Stimulated activated CD8-positive, alpha-beta memory T cell treated with anti-CD3 and anti-CD28 coated beads, Interleukin-15, amount 100 ng/mL, for 24 hours (primary cell): Measurements from ENCODE around the gene TMEM178B.
"Not testable (repeated sequence)": the region's sequence is repeated elsewhere in the genome, so short reads cannot be mapped to it uniquely, and the experiment has no call there.

ENCODE experiments used
- DNase-seq: peaks from one replicate; pipeline ENCODE4 v3.0.0-alpha.2; 2020; ENCODE audit warnings: low read depth

The TMEM178B gene

DNA sequence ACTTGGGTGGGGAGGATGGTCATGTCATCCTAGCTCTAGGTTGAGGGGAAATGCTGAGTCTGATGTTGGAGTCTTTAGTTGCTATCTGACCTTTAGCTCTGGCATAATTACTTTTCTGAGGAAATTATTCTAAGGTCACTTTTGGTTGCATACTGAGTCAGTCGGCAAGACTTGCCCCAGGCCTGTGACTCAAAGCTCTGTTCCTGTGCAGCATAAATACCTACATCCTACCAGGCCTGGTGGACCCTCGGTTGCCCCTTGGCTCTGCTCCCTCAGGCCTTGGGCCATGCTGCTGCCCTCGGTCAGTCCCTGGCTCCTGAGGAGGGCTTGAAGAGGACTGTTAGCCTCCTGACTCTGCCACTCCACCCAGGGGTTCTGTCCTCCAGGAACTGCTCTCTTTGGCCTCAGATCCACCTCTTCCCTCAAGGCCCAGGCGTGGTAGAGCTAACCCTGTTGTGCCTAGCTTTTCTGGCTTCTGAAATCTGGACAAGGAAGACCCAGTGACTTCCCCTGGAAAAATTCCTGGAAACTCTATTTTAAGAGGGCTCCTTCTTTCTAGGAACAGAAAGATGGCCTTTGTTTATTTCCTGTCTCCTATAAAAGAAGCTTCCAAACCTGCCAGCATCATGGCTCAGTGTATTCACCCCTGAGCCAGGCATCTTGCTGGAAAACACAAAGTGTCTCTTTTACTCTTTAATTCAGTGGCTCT, 71.2 kb downstream of the TMEM178B start:
- DNase-seq = no peak

DNA sequence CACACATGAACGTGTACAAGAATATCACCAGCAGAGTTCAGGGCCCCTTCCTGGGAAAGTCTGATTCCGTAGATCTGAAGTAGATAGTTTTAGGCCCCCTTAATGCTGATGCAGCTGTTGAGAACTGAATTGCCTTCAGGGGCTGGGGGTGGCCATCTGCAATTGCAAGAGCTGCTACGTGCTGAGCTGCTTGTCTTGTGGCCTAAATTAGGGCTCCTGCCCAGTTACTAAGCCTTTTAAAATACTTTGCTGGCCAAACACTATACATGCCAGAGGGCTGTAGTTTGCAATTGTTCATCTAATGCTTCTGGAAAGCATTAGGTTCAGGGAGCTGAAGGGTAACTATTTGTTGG, 71.7 kb downstream of the TMEM178B start:
- no peak for DNase-seq

DNA sequence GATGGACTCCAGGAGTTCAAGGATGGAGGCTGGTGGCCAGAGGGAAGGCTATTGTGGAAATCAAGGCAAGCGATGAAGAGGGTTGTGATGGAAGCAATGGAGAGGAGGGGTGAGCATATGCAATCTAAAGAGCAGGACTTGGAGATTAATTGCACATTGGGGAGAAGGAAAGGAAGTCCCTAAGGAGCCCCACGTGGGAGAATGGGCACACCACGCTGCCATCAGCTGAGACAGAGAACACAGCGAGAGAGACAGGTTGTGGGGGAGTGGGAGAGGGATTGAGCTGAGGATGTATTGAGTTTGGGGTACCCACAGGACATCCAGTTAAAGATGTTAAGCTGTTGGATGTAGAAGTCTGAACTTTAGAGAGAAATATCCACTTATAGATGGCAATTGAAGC, 73.6 kb downstream of the TMEM178B start:
- DNase-seq = no peak

DNA sequence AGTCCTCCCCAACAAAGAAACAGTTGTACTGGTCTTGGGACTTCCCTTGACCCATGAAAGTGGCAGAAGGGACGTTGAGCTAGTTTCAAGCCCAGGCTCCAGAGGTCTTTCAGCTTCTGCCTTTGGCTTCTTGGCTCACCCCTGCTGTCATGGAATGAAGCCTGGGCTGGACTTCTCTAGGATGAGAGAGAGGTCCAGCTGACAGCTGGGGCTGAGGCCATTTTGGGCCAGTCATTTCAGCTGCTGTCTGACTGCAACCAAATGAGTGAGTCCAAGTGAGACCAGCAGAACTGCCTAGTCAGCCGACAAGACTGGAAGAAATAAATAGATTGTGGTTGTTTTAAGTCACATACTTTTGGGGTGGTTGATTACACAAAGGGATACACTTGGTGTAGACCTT, 76.6 kb downstream of the TMEM178B start:
- DNase-seq = no peak

DNA sequence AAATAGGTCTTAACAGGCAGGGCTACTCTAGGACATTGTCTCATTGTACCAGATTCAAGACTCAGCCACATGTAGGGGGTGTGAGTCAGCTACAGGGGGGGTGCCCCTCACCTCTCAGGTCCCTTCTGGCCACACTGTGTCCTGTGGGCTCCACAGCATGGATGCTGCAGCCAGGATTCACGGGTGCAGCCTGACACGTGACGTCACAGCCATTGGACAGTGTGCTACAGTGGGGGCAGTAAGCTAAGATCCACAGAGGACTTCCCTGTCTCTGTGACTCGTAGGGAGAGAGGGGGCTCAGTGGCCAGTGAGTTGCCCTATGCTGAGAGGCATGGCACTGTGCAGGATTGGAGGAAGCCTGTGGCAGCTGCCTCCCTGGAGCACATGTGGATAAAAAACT, 77.9 kb downstream of the TMEM178B start:
- DNase-seq = no peak

DNA sequence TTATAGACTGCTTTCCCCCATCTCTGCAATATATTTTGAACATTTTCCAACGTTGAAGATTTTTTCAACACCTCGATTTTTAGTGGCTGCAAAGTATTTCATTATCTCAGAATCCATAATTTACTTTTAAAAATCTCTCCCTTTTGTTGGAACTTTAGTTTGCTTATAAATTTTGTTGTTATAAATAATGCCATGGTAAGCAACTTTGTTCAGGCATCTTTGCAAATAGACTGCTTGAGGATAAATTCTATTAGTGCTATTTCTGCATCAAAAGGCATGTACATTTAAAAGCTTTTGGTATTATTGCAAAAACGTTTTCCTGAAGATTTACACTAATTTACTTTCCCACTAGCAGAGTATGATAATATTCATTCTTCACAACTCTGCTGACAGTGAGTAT, 79.4 kb downstream of the TMEM178B start:
- no peak for DNase-seq

DNA sequence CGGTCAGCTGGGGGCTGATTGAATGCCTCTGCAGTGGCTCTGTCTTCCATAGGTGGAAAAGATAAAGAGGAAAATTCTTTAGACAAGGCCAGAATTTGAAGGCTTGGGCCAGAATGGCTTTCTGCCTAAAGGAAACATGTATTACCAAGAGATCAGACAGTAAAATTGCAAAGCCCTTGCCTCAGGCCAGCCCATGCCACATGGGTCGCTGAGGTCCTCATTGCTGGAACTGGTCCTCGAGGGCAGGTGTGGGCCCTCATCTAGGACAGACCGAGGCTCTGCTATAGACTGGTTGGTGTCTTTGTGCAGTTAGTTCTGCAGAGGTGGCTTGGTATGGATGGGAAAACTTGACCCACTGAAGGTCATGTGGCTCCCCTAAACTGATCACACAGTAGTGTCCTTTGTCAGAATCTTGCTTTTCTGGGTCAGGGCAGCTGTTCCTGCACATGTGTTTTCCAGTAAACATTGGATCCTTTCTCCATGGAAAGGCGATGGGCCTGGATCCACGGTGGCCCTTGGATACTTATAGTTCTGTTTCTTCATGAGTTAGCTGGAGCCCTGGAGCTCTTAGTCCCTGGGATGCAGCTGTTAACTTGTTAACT, 80.4 kb downstream of the TMEM178B start:
- no peak for DNase-seq

DNA sequence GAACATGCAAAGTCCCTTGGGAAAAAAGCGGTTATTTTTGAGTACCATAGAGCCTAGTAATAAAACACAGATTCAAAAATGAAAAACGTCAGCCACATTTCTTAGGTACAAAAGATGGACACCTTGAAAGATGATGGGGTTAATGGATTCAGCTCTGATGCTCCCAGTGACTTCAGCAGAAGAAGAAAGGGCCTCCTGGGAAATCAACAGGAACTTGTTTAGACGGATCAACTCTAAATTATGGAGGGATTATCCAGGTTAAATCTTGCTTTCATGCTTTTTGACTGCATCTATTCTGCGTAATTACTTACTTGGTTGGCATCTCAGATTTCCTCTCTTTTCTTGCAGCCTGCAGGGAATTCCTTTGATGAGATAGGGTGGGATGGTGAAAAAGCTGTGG, 82.5 kb downstream of the TMEM178B start:
- no peak for DNase-seq

DNA sequence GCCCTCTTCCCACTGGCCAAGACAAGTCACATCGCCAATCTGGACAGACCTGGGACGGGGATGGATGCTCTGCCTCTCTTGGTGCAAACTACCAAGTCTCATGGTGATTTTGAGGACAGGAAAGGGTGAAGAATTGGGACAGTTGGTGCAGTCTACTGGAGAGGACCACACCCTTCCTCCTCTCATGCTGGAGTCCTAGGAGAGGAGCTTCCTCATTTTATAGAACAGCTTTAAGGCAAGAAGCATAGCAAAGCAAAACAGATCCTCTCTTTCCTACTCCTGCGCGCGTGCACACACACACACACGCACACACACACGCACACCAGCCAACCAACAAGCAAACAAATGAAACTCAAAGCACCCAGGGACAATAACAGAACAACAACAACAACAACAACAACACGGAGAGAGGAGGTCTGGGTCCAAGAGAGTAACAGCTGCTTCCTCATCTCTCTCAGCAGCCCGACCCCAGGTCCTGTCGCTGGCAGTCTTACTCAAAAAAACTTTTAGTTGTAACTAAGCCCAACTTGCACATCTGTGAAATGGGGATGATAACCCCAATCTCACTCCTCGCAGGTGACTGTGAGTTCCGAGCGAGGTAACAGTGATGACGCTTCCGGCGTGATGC, 83.4 kb downstream of the TMEM178B start:
- no peak for DNase-seq

DNA sequence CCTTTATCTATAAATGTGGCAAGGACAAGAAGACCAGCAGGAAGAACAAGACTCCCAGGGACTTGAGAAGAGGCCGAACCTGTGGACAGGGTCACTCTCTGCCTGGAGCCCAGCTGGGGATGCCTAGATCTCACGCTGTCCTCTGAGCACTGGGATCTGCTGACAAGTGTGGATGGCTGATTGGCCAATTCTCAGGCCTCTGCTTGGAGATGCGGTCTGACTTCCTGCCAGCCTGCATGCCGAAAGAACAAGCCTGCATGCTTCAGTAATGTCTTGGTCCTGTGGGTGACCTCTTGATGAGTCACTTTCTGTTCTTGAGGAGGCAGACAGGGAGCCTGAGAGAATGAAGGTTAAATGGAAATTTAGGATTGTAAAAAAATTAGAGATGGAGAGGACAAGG, 84.7 kb downstream of the TMEM178B start:
- DNase-seq = no peak

DNA sequence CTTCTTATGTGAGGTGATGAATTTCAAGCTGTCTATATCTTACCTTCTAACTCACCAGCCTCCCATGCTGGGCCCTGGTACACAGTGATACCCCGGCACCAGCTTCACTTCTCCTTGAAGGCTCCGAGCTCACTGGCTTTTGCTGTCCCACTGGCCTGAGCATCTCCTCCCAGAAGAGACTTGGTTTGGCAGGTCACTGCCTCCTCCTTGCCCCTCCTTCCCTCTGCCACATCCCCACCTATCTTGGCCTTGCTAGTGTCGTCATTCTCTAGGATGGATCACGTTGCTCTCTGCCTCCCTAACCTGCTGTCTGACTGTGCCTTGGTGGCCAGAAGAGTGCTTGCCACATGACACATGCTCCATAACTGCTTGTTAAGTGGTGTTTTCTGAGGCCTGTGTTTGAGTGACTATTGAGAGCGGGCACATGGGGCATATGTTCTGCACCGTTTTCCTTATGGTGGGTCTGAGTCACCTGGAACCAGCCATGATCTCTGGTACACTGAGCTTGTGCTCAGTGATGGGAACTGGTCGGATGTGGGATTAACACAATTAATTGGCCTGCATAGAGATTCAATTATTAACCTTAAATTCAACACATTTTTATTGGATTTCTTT, 86.5 kb downstream of the TMEM178B start:
- DNase-seq = no peak

DNA sequence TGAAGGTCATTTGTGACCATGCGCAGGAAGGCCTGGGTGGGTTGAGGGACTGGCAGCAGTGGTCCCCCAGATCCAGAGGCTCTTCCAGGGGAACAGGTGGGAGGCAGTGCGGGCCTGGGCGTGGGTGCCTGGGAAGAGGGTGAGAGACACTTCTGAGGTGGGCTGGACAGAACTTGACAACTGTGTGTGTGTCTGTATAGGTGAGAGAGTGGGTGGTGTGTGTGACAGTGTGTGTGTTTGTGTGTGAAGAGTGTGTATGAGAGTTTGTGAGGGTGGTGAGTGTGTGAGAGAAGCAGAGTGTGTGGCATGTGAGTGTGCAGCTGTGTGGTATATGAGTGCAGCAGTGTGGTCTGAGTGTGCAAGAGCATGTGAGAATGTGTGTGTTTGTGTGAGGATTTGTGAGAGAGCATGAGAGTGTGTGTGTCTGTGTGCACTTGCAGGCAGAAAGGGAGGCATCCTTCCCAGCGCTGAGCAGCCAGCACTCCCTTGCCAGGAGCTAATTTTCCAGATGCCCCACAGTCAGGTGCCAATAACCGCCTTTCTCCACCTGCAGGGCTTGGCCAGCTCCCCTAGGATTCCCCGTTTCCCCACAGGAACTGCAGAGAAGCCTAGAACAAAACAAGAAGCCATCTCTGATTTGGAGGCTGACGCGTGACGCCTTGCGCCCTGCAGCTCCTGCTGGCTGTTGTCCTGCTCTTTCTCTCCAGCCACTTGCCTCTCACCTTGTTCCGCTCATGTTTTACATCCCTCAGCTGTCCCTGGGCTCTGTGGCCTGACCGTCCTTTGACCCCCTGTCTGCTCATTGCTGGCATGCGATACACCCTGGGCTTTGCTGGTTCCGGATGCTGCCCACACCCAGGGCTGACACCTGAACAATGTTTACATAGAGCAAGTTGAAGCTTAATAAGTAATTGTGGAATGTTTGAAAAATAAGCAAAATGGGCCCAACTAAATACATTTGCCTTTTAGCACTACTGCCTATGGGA, 88.0 kb downstream of the TMEM178B start:
- no peak for DNase-seq

DNA sequence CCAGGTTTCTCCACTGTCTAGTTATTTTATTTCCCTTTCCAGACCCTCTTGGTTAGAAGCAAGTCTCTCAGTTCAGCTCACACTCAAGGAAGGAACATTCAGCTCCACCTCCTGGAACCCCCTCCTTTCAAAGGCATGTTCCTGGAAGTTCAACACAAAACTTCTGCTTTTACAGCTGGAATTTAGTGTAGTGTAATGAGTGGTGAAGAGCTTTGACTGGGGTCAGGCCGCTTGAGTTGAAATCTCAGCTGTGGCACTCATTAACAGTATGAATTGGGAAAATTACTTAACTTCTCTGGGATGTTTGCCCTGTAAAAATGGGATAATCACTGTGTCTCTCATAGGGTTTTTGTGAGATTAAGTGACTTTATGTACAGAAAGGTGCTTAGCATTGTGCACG, 91.7 kb downstream of the TMEM178B start:
- DNase-seq = no peak

DNA sequence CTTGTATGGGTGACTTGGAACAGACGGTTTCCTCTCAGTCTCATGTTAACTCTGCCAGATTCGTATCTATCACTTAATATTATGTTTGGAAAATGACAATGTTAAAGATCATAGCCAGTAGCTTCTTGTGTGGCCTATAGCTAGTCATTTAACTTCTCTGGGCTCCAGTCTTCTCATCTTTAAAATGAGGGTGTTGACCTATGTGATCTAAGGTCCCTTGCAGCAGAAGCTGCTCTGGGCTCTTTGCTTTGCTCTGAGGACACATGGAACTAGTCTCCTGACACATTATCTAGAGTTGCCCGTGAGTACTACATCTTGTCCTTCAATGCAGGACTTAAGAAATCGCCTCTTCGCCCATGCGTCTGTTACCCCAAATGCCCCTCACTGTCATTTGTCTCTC, 93.1 kb downstream of the TMEM178B start:
- no peak for DNase-seq

DNA sequence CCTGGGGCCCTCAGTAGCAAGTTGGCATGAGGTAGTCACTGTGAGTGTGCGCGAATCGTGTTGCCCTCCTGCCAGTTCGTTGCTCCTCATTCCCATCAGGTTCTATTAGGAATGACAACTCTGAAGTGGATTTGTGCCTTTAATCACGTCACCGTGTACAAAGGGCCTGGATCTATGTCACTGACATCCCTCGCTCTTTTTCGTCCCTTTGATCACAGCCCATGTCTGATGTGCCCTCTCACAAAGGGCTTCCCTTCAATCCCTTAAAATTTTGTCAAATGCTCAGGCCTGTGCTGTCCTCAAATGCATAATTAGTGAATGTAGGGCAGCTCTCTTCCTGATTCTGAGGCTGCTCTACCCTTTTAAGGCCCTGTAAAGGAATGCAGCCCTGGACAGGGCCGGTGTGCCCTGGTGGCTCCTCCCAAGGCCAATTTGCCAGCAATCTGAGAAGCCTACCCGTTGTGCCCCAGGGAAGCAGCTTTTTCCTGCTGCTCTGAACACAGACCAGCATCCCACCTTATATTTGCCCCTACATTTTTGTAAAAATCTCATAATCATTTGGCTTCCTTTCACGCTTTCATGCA, 93.6 kb downstream of the TMEM178B start:
- no peak for DNase-seq

DNA sequence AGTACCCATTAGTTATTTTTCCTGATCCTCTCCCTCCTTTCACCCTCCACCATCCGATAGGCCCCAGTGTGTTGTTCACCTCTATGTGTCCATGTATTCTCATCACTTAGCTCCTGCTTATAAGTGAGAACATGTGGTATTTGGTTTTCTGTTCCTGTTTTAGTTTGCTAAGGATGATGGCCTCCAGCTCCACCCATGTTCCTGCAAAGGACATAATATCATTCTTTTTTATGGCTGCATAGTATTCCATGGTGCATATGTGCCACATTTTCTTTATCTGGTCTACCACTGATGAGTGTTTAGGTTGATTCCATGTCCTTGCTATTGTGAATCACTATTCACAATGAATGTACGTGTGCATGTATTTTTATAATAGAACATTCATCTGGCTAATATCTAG, 95.3 kb downstream of the TMEM178B start:
- DNase-seq = not testable (repeated sequence)

DNA sequence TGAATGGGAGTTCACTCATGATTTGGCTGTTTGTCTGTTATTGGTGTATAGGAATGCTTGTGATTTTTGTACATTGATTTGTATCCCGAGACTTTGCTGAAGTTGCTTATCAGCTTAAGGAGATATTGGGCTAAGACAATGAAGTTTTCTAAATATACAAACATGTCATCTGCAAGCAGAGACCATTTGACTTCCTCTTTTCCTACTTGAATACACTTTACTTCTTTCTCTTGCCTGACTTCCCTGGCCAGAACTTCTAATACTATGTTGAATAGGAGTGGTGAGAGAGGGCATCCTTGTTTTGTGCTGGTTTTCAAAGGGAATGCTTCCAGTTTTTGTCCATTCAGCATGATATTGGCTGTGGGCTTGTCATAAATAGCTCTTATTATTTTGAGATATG, 101.9 kb downstream of the TMEM178B start:
- not testable (repeated sequence) for DNase-seq

DNA sequence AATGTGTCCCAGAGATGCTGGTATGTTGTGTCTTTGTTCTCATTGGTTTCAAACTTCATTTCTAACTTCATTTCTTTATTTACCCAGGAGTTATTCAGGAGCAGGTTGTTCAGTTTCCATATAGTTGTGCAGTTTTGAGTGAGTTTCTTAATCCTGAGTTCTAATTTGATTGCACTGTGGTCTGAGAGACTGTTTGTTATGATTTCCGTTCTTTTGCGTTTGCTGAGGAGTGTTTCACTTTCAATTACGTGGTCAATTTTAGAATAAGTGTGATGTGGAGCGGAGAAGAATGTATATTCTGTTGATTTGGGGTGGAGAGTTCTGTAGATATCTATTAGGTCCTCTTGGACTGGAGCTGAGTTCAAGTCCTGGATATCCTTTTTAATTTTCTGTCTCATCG, 103.3 kb downstream of the TMEM178B start:
- not testable (repeated sequence) for DNase-seq

DNA sequence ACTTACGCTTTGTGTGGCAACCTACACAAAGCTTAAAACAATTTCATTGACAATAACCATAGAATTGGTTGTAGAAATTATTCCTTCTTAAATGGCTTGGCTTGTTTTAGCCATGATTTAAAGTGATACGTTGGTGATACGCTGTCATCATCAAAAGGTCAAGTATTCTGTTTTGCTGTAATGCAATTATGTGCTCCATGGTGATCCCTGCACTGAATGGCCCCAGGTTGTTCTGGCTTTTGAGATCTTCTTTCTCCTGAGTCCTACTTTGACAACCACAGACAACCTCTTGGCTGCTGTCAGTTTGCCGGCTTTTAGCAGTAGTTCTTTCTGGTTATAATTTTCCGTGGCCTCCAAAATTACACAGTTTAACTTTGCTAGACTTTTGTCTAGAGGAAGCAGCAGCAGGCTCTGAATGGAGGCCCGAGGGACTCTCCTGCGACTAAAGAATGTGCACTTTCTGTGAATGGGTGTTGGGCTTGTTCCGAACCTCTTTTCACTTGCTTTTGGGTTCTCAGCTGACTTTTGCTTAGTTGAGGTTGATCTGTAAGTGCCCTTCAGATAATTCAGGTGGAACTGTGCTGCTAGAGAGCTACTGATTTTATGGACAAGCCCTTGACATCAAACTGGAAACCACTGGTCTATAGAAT, 104.7 kb downstream of the TMEM178B start:
- no peak for DNase-seq

DNA sequence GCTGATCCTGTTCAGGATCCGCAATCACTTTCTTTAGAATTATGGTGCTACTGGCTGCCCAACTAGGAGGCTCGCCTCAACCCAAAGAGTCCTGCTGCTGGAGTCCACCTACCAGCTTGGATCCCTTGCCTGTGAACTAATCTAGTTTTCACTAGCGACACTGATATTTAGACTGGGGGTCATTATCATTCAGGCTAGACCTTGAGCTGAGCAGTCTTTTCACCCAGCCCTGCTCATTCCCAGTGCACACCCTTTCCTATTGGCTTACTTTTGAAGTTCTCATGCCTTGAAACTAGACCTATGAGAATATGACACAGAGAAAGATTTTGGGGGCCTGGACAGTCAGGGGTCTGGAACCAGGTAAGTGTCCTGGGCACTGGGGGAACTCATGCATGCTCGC, 107.9 kb downstream of the TMEM178B start:
- no peak for DNase-seq

DNA sequence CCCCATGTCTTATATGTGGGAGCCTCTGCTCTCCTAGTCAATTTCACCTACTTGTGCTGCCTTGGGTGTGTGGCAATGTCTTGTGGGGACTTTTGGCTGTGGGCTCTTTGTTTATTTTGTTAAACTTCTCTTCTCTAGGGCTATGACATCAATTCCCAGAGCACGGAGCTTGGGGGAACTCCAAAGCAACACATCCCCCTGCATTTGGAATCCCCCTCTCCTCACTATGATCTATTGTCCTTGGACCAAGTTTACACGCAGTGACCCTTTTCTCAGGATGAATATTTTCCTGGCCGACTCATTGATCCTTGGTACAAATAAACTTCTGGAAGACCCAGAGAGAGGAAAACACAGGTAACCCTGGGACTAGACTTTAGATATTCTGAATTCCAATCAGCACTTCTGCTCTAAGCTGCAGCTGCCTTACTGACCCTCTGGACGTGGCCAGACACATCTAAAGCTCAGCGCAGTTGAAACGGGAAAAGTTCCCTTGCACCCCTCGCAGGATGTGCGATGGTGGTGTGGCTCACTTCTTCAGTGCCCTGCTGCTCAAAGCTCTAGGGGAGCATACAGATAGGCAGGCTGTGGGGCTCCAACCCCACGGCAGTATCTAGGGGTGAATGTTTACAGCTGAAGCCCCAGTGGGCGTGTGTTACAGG, 110.8 kb downstream of the TMEM178B start:
- DNase-seq = no peak
